Measurements from ENCODE around the gene KIAA1586.

KIAA1586 gene

DNA sequence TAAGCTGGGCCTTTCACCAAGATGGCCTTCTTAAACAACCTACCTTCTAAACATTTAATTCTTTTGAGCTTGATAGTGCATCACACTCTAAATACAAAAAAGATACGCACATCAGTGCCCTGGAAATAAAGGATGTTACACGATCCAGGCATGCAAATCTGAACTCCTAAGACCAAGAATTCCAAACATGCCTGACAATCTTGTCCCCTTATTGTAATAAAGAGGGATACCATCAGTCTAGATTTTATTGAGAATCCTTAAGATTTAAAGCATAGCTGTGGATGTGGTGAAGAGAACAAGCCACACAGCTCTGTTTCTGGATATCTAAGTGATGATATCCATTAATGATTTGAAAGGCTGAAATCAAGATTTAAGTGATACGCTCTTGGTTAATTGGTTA, 56.5 kb downstream of the KIAA1586 start:
- TF ChIP-seq, protein P1, sequence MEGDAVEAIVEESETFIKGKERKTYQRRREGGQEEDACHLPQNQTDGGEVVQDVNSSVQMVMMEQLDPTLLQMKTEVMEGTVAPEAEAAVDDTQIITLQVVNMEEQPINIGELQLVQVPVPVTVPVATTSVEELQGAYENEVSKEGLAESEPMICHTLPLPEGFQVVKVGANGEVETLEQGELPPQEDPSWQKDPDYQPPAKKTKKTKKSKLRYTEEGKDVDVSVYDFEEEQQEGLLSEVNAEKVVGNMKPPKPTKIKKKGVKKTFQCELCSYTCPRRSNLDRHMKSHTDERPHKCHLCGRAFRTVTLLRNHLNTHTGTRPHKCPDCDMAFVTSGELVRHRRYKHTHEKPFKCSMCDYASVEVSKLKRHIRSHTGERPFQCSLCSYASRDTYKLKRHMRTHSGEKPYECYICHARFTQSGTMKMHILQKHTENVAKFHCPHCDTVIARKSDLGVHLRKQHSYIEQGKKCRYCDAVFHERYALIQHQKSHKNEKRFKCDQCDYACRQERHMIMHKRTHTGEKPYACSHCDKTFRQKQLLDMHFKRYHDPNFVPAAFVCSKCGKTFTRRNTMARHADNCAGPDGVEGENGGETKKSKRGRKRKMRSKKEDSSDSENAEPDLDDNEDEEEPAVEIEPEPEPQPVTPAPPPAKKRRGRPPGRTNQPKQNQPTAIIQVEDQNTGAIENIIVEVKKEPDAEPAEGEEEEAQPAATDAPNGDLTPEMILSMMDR (IDR thresholded peaks at IDR 0.05; ENCODE audit: low read depth, low read length, missing control alignments) = no peak
- DNase-seq (ENCODE audit: extremely low read depth, low read depth) = no peak
- H3K4me3 ChIP-seq (replicated peaks; ENCODE audit: low read depth, low read length) = no peak overlapping the region

DNA sequence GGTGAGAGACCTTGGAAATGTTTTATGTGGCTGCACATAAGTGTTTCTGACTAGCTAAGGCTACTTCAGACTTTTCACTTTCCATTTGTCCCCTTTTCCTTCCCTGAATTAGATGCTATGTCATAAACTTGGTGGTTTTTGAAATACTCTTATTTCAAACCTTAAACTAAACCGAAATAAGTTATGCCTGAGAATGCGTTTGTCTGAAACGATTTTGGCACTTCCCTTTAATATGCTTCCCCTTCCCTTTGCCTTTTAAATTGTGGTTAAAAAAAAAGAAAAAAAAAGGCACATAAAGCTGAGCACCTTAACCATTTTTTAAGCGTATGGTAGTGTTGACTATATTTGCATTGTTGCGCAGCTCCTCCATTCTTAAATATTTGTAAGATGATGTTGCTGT, 57.8 kb downstream of the KIAA1586 start:
- DNase-seq (ENCODE audit: extremely low read depth, low read depth) = no peak
- TF ChIP-seq, protein P1 (IDR thresholded peaks at IDR 0.05; ENCODE audit: low read depth, low read length, missing control alignments) = no peak
- H3K4me3 ChIP-seq (replicated peaks; ENCODE audit: low read depth, low read length) = no peak overlapping the region
